Mesendoderm (in vitro differentiated cells): Measurements from ENCODE around the gene SLC43A3.
"Not testable (repeated sequence)": the region's sequence is repeated elsewhere in the genome, so short reads cannot be mapped to it uniquely, and the experiment has no call there.

Experiments
- DNase-seq: peaks from one replicate; pipeline ENCODE4 v3.0.0; 2013
- H2AK5ac ChIP-seq: 2 replicates; pipeline ENCODE4 v1.6.1; 2013; ENCODE audit warnings: low read length, inconsistent platforms
- H2BK120ac ChIP-seq: 2 replicates; pipeline ENCODE4 v1.6.1; 2013; ENCODE audit warnings: low read depth, mild to moderate bottlenecking, low read length, moderate library complexity, mixed read lengths
- H2BK15ac ChIP-seq: replicated peaks from 2 replicates; pipeline ENCODE4 v1.6.1; 2013; ENCODE audit warnings: low read depth, mild to moderate bottlenecking, moderate library complexity
- H2BK5ac ChIP-seq: 2 replicates; pipeline ENCODE4 v1.6.1; 2013; ENCODE audit warnings: low read length, inconsistent platforms
- H3K18ac ChIP-seq: 2 replicates; pipeline ENCODE4 v1.6.1; 2013; ENCODE audit warnings: mild to moderate bottlenecking, low read length, mixed read lengths
- H3K23ac ChIP-seq: one replicate; pipeline ENCODE4 v1.6.1; 2013; ENCODE audit warnings: low read length
- H3K27ac ChIP-seq: 2 replicates; pipeline ENCODE4 v1.5.1; 2013; ENCODE audit warnings: low read depth, mild to moderate bottlenecking, inconsistent platforms, low read length, moderate library complexity
- H3K27me3 ChIP-seq: 2 replicates; pipeline ENCODE4 v1.6.1; 2013; ENCODE audit warnings: low read length, control low read depth, mild to moderate bottlenecking, inconsistent platforms; ENCODE audit not compliant: insufficient read depth, poor library complexity
- H3K36me3 ChIP-seq: 2 replicates; pipeline ENCODE4 v1.6.1; 2013; ENCODE audit warnings: low read length, inconsistent platforms; ENCODE audit not compliant: control insufficient read depth, insufficient read depth
- H3K4ac ChIP-seq: one replicate; pipeline ENCODE4 v1.6.1; 2013; ENCODE audit warnings: low read depth, mild to moderate bottlenecking, low read length, moderate library complexity
- H3K4me1 ChIP-seq: 2 replicates; pipeline ENCODE4 v1.6.1; 2013; ENCODE audit warnings: low read depth, low read length, inconsistent platforms; ENCODE audit not compliant: control insufficient read depth
- H3K4me2 ChIP-seq: 2 replicates; pipeline ENCODE4 v1.6.1; 2013; ENCODE audit warnings: low read length
- H3K4me3 ChIP-seq: 2 replicates; pipeline ENCODE4 v1.5.1; 2013; ENCODE audit warnings: mild to moderate bottlenecking, low read length
- H3K56ac ChIP-seq: one replicate; pipeline ENCODE4 v1.6.1; 2013; ENCODE audit warnings: low read length
- H3K79me1 ChIP-seq: 2 replicates; pipeline ENCODE4 v1.6.1; 2013; ENCODE audit warnings: low read length, inconsistent platforms
- H3K79me2 ChIP-seq: 2 replicates; pipeline ENCODE4 v1.6.1; 2013; ENCODE audit warnings: mild to moderate bottlenecking, low read length; ENCODE audit not compliant: control insufficient read depth, insufficient read depth
- H3K9ac ChIP-seq: 2 replicates; pipeline ENCODE4 v1.6.1; 2013; ENCODE audit warnings: low read length, inconsistent platforms
- H4K5ac ChIP-seq: one replicate; pipeline ENCODE4 v1.6.1; 2013; ENCODE audit warnings: low read length
- H4K8ac ChIP-seq: one replicate; pipeline ENCODE4 v1.6.1; 2013; ENCODE audit warnings: low read depth, mild to moderate bottlenecking, control low read depth, low read length, moderate library complexity
- WGBS: extraction: QIAGEN DNeasy Blood & Tissue Kit; methylation state at CpG from one replicate; pipeline ENCODE4 v1.1.7; 2013; ENCODE audit warnings: low lambda C conversion rate, missing lambda C conversion rate; ENCODE audit not compliant: insufficient coverage; ENCODE audit errors: extremely low coverage; 5-methylcytosine and 5-hydroxymethylcytosine counted together

SLC43A3 gene

GRCh38 chr11:57364851-57365660, 61.9 kb downstream of the SLC43A3 start:
- Histone ChIP-seq H3K79me1 (no peaks in the 10 kb centered on the region), H2BK5ac (no peak overlapping the region), H3K56ac (no peak overlapping the region), H3K36me3 (no peaks in the 10 kb centered on the region), H3K4me1 (peaks cover 2% of the 10 kb centered on the region), H3K79me2 (no peaks in the 10 kb centered on the region), H3K18ac (no peak overlapping the region), H3K23ac (no peak overlapping the region), H3K4me3 (no peak overlapping the region), H3K27me3 (no peaks in the 10 kb centered on the region), H3K4me2 (no peak overlapping the region), H2BK15ac (no peak overlapping the region), H4K5ac (no peak overlapping the region), H2AK5ac (no peak overlapping the region), H3K9ac (no peak overlapping the region), H3K27ac (no peak overlapping the region), H4K8ac (no peak overlapping the region), H3K4ac (no peak overlapping the region), H2BK120ac (no peak overlapping the region)
- WGBS: no CpG with 5 or more reads among the region's 9 CpGs
- peak; percentile 62 for DNase-seq

DNA sequence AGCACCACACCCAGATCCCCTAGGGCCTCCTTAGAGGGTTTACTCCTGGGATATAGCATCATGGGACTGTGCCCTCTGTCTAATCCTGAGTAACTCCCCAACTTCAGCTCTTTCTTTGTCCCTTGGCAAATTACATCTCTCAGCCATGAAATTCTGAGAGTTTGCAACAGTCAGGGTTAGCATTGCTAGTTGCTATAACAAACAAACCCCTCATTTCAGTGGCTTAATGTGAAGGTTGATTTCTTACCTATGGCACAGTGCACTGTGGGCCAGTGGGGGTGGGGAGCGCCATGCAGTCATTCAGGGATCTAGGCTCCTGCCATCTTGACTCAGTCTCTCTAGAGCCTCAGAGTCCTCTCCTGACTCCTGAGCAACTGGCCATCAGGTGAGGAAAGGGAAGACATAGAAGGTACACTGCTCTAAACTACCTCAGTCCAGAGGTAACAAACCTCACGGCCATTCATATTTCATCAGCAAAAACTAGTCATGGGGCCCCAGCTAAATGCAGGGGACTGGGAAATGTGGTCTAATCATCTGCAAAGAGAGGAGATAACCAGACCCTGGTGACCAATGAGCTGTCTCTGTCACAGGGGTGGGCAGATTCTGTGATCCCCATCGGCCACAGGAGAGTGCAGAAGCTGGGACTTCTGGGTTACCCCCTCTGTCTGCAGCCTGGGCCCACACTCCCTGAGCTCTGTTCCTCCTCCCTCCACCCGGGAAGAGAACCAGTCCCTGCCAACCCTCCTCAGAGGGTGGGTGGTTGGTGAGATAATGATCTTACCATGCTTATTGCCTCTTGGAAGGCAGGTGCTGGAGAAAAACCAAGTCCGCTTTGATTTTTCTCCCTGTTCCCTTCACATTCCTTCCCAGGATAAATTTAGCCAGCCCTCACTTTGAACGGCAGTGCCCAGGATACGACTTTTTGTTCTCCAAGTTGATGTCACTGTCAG, 63.5 kb downstream of the SLC43A3 start:
- no peaks in the 10 kb centered on the region for H3K36me3 ChIP-seq
- no peak for DNase-seq
- H3K56ac ChIP-seq: no peak overlapping the region
- H2AK5ac ChIP-seq: no peak overlapping the region
- no CpG with 5 or more reads among the region's 7 CpGs for WGBS
- no peak overlapping the region for H2BK5ac ChIP-seq
- no peaks in the 10 kb centered on the region for H3K79me2 ChIP-seq
- H3K9ac ChIP-seq: no peak overlapping the region
- no peak overlapping the region for H4K5ac ChIP-seq
- no peak overlapping the region for H3K4me2 ChIP-seq
- H3K18ac ChIP-seq: no peak overlapping the region
- H3K27ac ChIP-seq: no peak overlapping the region
- H3K23ac ChIP-seq: no peak overlapping the region
- H3K79me1 ChIP-seq: no peaks in the 10 kb centered on the region
- no peak overlapping the region for H4K8ac ChIP-seq
- H2BK15ac ChIP-seq: no peak overlapping the region
- H3K4me1 ChIP-seq: peaks cover 2% of the 10 kb centered on the region
- H3K27me3 ChIP-seq: no peaks in the 10 kb centered on the region
- no peak overlapping the region for H3K4me3 ChIP-seq
- H2BK120ac ChIP-seq: no peak overlapping the region
- no peak overlapping the region for H3K4ac ChIP-seq

DNA sequence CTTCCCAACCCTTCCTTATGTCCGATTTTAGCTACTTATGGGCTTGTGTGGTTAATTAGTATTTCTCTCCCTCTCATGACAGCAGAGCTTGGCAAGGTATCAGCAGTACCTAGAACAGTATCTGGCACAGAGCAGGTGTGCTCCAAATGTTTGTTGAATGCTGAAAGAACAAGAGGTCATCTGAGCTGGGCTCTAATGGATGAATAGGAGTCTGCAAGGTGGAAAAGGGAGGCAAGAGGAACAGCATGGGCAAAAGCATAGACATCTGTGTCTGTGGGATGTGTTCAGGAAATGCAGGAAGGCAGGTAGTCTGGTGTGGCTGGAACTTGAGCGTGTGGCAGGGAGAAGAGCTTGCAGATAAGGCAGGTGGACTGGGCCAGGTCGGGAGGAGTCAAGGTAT, 65.0 kb downstream of the SLC43A3 start:
- Histone ChIP-seq H3K4me3 (no peak overlapping the region), H2BK15ac (no peak overlapping the region), H2AK5ac (no peak overlapping the region), H3K23ac (no peak overlapping the region), H3K36me3 (no peaks in the 10 kb centered on the region), H3K9ac (no peak overlapping the region), H3K4me2 (no peak overlapping the region), H3K27ac (no peak overlapping the region), H3K79me2 (no peaks in the 10 kb centered on the region), H3K18ac (no peak overlapping the region), H4K5ac (no peak overlapping the region), H3K56ac (no peak overlapping the region), H3K4ac (no peak overlapping the region), H3K79me1 (no peaks in the 10 kb centered on the region), H2BK5ac (no peak overlapping the region), H4K8ac (no peak overlapping the region), H3K4me1 (peaks cover 2% of the 10 kb centered on the region), H2BK120ac (no peak overlapping the region), H3K27me3 (no peaks in the 10 kb centered on the region)
- no peak for DNase-seq
- WGBS: no CpG with 5 or more reads among the region's 3 CpGs

DNA sequence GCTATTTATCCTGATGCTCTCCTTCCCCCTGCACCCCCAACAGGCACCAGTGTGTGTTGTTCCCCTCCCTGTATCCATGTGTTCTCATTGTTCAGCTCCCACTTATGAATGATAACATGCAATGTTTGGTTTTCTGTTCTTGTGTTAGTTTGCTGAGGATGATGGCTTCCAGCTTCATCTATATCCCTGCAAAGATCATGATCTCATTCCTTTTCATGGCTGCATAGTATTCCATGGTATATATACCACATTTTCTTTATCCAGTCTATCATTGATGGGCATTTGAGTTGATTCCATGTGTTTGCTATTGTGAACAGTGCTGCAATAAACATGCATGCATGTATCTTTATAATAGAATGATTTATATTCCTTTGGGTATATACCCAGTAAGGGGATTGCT, 65.5 kb downstream of the SLC43A3 start:
- DNase-seq: not testable (repeated sequence)

GRCh38 chr11:57360991-57361390, 65.9 kb downstream of the SLC43A3 start:
- no peak overlapping the region for H3K18ac ChIP-seq
- no peak overlapping the region for H3K23ac ChIP-seq
- H4K5ac ChIP-seq: no peak overlapping the region
- WGBS: no CpG with 5 or more reads among the region's 8 CpGs
- H2AK5ac ChIP-seq: no peak overlapping the region
- H3K56ac ChIP-seq: no peak overlapping the region
- peaks cover 2% of the 10 kb centered on the region for H3K4me1 ChIP-seq
- H3K4me2 ChIP-seq: no peak overlapping the region
- H3K27me3 ChIP-seq: no peaks in the 10 kb centered on the region
- H3K36me3 ChIP-seq: no peaks in the 10 kb centered on the region
- H3K4ac ChIP-seq: no peak overlapping the region
- no peak overlapping the region for H3K9ac ChIP-seq
- no peak overlapping the region for H3K27ac ChIP-seq
- H2BK15ac ChIP-seq: no peak overlapping the region
- no peak for DNase-seq
- H2BK120ac ChIP-seq: no peak overlapping the region
- no peaks in the 10 kb centered on the region for H3K79me2 ChIP-seq
- H3K79me1 ChIP-seq: no peaks in the 10 kb centered on the region
- H3K4me3 ChIP-seq: no peak overlapping the region
- no peak overlapping the region for H2BK5ac ChIP-seq
- no peak overlapping the region for H4K8ac ChIP-seq

More for the DNA sequence above, 65.5 kb downstream of the SLC43A3 start:
- not testable (repeated sequence) for H2BK5ac ChIP-seq, H3K27me3 ChIP-seq, H3K23ac ChIP-seq, H3K4me1 ChIP-seq, H4K5ac ChIP-seq, H3K18ac ChIP-seq, H4K8ac ChIP-seq, H3K56ac ChIP-seq, H3K4ac ChIP-seq, H3K4me2 ChIP-seq, H3K4me3 ChIP-seq, H3K27ac ChIP-seq, H3K79me1 ChIP-seq, H3K36me3 ChIP-seq, H3K9ac ChIP-seq, H2BK15ac ChIP-seq, H3K79me2 ChIP-seq, H2AK5ac ChIP-seq, H2BK120ac ChIP-seq
